GM10248 (cell line): ENCODE data around the gene MYOD1.

Source experiments
- CTCF ChIA-PET: fragments of 300-600 bp; sonication (Branson Sonifier 250); formaldehyde crosslinking; extraction: SDS; loops from one replicate; lab custom pipeline; 2021; ENCODE audit warnings: antibody characterized with exemption; lab: Yijun Ruan, JAX
- POLR2A ChIA-PET: fragments of 350-650 bp; sonication (Branson Sonifier 250); formaldehyde crosslinking; extraction: SDS; loops from one replicate; lab custom pipeline; 2020; ENCODE audit warnings: antibody characterized with exemption; lab: Yijun Ruan, JAX
- DNase-seq: peaks from one replicate; pipeline ENCODE4 v3.0.0; 2012; ENCODE audit errors: extremely low spot score
- CTCF ChIP-seq: IDR thresholded peaks from 2 replicates; pipeline ENCODE4 v1.5.1; 2012; ENCODE audit warnings: mild to moderate bottlenecking, low read depth; ENCODE audit errors: extremely low read depth, missing control alignments, control extremely low read depth

MYOD1 gene

GRCh38 chr11:17686231-17686980, 33.0 kb upstream of the MYOD1 start:
- POLR2A ChIA-PET, result no interaction called here
- CTCF ChIA-PET, result interaction anchor here (0.6 kb wide), 1 partner anchor 45 kb away, joined by 3 read pairs; no protein-coding TSS in a partner anchor
- no peak for TF ChIP-seq CTCF
- no peak for DNase-seq

GRCh38 chr11:17687946-17688670, 31.3 kb upstream of the MYOD1 start:
- CTCF ChIA-PET, result no interaction called here
- no peak for TF ChIP-seq CTCF

GRCh38 chr11:17691550-17691949, 27.8 kb upstream of the MYOD1 start:
- no peak for DNase-seq
- POLR2A ChIA-PET, result no interaction called here
- CTCF ChIA-PET, result no interaction called here
- TF ChIP-seq CTCF, result no peak

More at GRCh38 chr11:17687946-17688670, 31.3 kb upstream of the MYOD1 start:
- POLR2A ChIA-PET, result no interaction called here
- no peak for DNase-seq

GRCh38 chr11:17691976-17692375, 27.4 kb upstream of the MYOD1 start:
- ChIA-PET POLR2A (no interaction called here), CTCF (no interaction called here)
- no peak for TF ChIP-seq CTCF
- no peak for DNase-seq

GRCh38 chr11:17692931-17693330, 26.4 kb upstream of the MYOD1 start:
- ChIA-PET POLR2A (no interaction called here), CTCF (interaction anchor here (1.6 kb wide), 1 partner anchor 9 kb away, joined by 5 read pairs; no protein-coding TSS in a partner anchor)
- no peak for DNase-seq
- TF ChIP-seq CTCF, result no peak

- ChIA-PET CTCF (interaction anchor here (1.6 kb wide), 1 partner anchor 9 kb away, joined by 5 read pairs; no protein-coding TSS in a partner anchor), POLR2A (interaction anchor here (0.5 kb wide), 1 partner anchor 901 kb away, joined by 3 read pairs; no protein-coding TSS in a partner anchor)
- no peak for TF ChIP-seq CTCF
- DNase-seq, result no peak
These were observed 25.8 kb upstream of the MYOD1 start for GRCh38 chr11:17693531-17693930.
